Activated T-cell treated with anti-CD3 and anti-CD28 coated beads for 1 hour (primary cell): ENCODE data around the gene ADAM12.
A peak's percentile ranks its signal among the peaks of the same experiment; 100 is the strongest.
"Not testable (repeated sequence)": the region's sequence is repeated elsewhere in the genome, so short reads cannot be mapped to it uniquely, and the experiment has no call there.

Experiments used
- DNase-seq: peaks from one replicate; pipeline ENCODE4 v3.0.0-alpha.2; 2020; ENCODE audit warnings: low read depth

Gene ADAM12

GRCh38 chr10:126054191-126054590 is 334.1 kb downstream of the ADAM12 start:
- DNase-seq, result no peak

- no peak for DNase-seq
Measured at GRCh38 chr10:126052171-126052570, 336.1 kb downstream of the ADAM12 start.

- no peak for DNase-seq
Measured at GRCh38 chr10:126049759-126050700, 338.2 kb downstream of the ADAM12 start.

GRCh38 chr10:126047749-126048148 is 340.5 kb downstream of the ADAM12 start:
- DNase-seq, result not testable (repeated sequence)

GRCh38 chr10:126046831-126047230 is 341.4 kb downstream of the ADAM12 start:
- no peak for DNase-seq

GRCh38 chr10:126045861-126046260 is 342.4 kb downstream of the ADAM12 start:
- DNase-seq, result no peak

- DNase-seq, result no peak
Measured at GRCh38 chr10:126043389-126043788, 344.9 kb downstream of the ADAM12 start.

GRCh38 chr10:126042906-126043305 is 345.4 kb downstream of the ADAM12 start:
- no peak for DNase-seq

- DNase-seq, result no peak
Measured at GRCh38 chr10:126042354-126042753, 345.9 kb downstream of the ADAM12 start.

- DNase-seq, result peak; percentile 39
Measured at GRCh38 chr10:126041804-126042231, 346.5 kb downstream of the ADAM12 start.

- no peak for DNase-seq
Measured at GRCh38 chr10:126041117-126041516, 347.2 kb downstream of the ADAM12 start.

- DNase-seq, result no peak
Measured at GRCh38 chr10:126037946-126038345, 350.3 kb downstream of the ADAM12 start.

GRCh38 chr10:126036515-126036914 is 351.8 kb downstream of the ADAM12 start:
- no peak for DNase-seq

- no peak for DNase-seq
Measured at GRCh38 chr10:126034586-126034985, 353.7 kb downstream of the ADAM12 start.

GRCh38 chr10:126029999-126030398 is 358.3 kb downstream of the ADAM12 start:
- no peak for DNase-seq

- DNase-seq, result no peak
Measured at GRCh38 chr10:126027692-126028091, 360.6 kb downstream of the ADAM12 start.

- DNase-seq, result no peak
Measured at GRCh38 chr10:126022841-126023240, 365.4 kb downstream of the ADAM12 start.

- DNase-seq, result no peak
Measured at GRCh38 chr10:126021833-126022500, 366.3 kb downstream of the ADAM12 start.

- DNase-seq, result no peak
Measured at GRCh38 chr10:126017961-126018560, 370.2 kb downstream of the ADAM12 start.

GRCh38 chr10:126016882-126017281 is 371.4 kb downstream of the ADAM12 start:
- no peak for DNase-seq

- no peak for DNase-seq
Measured at GRCh38 chr10:126016156-126016805, 372.0 kb downstream of the ADAM12 start.

GRCh38 chr10:126015413-126015812 is 372.9 kb downstream of the ADAM12 start:
- DNase-seq, result no peak
